ENCODE results near the gene NEU3. TPM values are rescaled to one million over a fixed set of nuclear protein-coding genes. Genes with fewer than 3 reads are reported as not detected.
"Not testable (repeated sequence)": the region's sequence is repeated elsewhere in the genome, so short reads cannot be mapped to it uniquely, and the experiment has no call there.

NEU3 gene
- total RNA-seq, 1 experiment from 2014 or later, result 10.0 TPM

- no peaks in the 10 kb centered on the region for H3K9me3 Mint-ChIP-seq (ENCODE audit: unreplicated experiment)
- no peaks in the 10 kb centered on the region for H3K27me3 Mint-ChIP-seq (ENCODE audit: insufficient read depth, unreplicated experiment)
- H3K4me3 Mint-ChIP-seq (ENCODE audit: unreplicated experiment), result no peak overlapping the region
- peaks cover 48% of the 10 kb centered on the region for H3K4me1 Mint-ChIP-seq (ENCODE audit: insufficient read depth, unreplicated experiment)
- no peak overlapping the region for H3K27ac Mint-ChIP-seq (ENCODE audit: low read depth, unreplicated experiment)
- no peak for DNase-seq (ENCODE audit: unreplicated experiment)
- no peak for TF ChIP-seq CTCF (IDR thresholded peaks at IDR 0.05; ENCODE audit: unreplicated experiment)
- BruUV-seq (replicated peaks), result no TSS peak
- CTCF ChIA-PET, result interaction anchor here (0.6 to 1.0 kb wide), 2 partner anchors 24 to 215 kb away, joined by 4 read pairs; no protein-coding TSS in a partner anchor
- intact Hi-C loops (cut with micrococcal nuclease), result no loop called here
- H3K36me3 Mint-ChIP-seq (ENCODE audit: insufficient read depth, unreplicated experiment), result peaks cover 28% of the 10 kb centered on the region
- POLR2A ChIA-PET, result interaction anchor here (0.7 to 1.8 kb wide), 3 partner anchors 12 to 39 kb away, joined by 3 to 5 read pairs (median 3); no protein-coding TSS in a partner anchor
Observed at GRCh38 chr11:74954199-74954598, 34.5 kb upstream of the NEU3 start.

- Mint-ChIP-seq H3K4me3 (ENCODE audit: unreplicated experiment) (no peak overlapping the region), H3K27me3 (ENCODE audit: insufficient read depth, unreplicated experiment) (no peaks in the 10 kb centered on the region), H3K4me1 (ENCODE audit: insufficient read depth, unreplicated experiment) (peaks cover 48% of the 10 kb centered on the region), H3K9me3 (ENCODE audit: unreplicated experiment) (no peaks in the 10 kb centered on the region), H3K36me3 (ENCODE audit: insufficient read depth, unreplicated experiment) (peaks cover 34% of the 10 kb centered on the region), H3K27ac (ENCODE audit: low read depth, unreplicated experiment) (no peak overlapping the region)
- ChIA-PET CTCF (interaction anchor here (0.5 to 1.0 kb wide), 4 partner anchors 27 to 750 kb away, joined by 3 read pairs; no protein-coding TSS in a partner anchor), POLR2A (interaction anchor here (0.6 to 1.1 kb wide), 2 partner anchors 8 to 353 kb away, joined by 3 to 8 read pairs; partner anchors contain the start of genes SPCS2 and XRRA1)
- no peak for TF ChIP-seq CTCF (IDR thresholded peaks at IDR 0.05; ENCODE audit: unreplicated experiment)
- intact Hi-C loops (cut with micrococcal nuclease), result no loop called here
- DNase-seq (ENCODE audit: unreplicated experiment), result no peak
- no TSS peak for BruUV-seq (replicated peaks)
Observed at GRCh38 chr11:74956397-74957015, 32.2 kb upstream of the NEU3 start.

GRCh38 chr11:74957937-74958629 is 30.6 kb upstream of the NEU3 start:
- ChIA-PET CTCF (interaction anchor here (0.6 to 1.2 kb wide), 4 partner anchors 7 to 435 kb away, joined by 3 to 4 read pairs (median 3); no protein-coding TSS in a partner anchor), POLR2A (interaction anchor here (1.0 kb wide), 1 partner anchor 10 kb away, joined by 3 read pairs; the partner anchor contains the start of gene XRRA1)
- Mint-ChIP-seq H3K36me3 (ENCODE audit: insufficient read depth, unreplicated experiment) (peaks cover 34% of the 10 kb centered on the region), H3K4me1 (ENCODE audit: insufficient read depth, unreplicated experiment) (peaks cover 45% of the 10 kb centered on the region), H3K27me3 (ENCODE audit: insufficient read depth, unreplicated experiment) (no peaks in the 10 kb centered on the region), H3K4me3 (ENCODE audit: unreplicated experiment) (no peak overlapping the region), H3K27ac (ENCODE audit: low read depth, unreplicated experiment) (peak overlapping the region; percentile 35), H3K9me3 (ENCODE audit: unreplicated experiment) (no peaks in the 10 kb centered on the region)
- intact Hi-C loops (cut with micrococcal nuclease), result no loop called here
- no peak for TF ChIP-seq CTCF (IDR thresholded peaks at IDR 0.05; ENCODE audit: unreplicated experiment)
- BruUV-seq (replicated peaks), result no TSS peak
- no peak for DNase-seq (ENCODE audit: unreplicated experiment)

- DNase-seq (ENCODE audit: unreplicated experiment); H3K9me3 Mint-ChIP-seq (ENCODE audit: unreplicated experiment); intact Hi-C loops (cut with micrococcal nuclease); BruUV-seq (replicated peaks); H3K27me3 Mint-ChIP-seq (ENCODE audit: insufficient read depth, unreplicated experiment); H3K4me3 Mint-ChIP-seq (ENCODE audit: unreplicated experiment): not testable (repeated sequence)
- Mint-ChIP-seq H3K27ac (ENCODE audit: low read depth, unreplicated experiment) (peak overlapping the region; percentile 35), H3K36me3 (ENCODE audit: insufficient read depth, unreplicated experiment) (peaks cover 43% of the 10 kb centered on the region), H3K4me1 (ENCODE audit: insufficient read depth, unreplicated experiment) (peaks cover 52% of the 10 kb centered on the region)
- ChIA-PET POLR2A (interaction anchor here (0.5 to 1.3 kb wide), 4 partner anchors 11 to 29 kb away, joined by 3 to 4 read pairs (median 4); partner anchors contain the start of genes NEU3, SPCS2 and XRRA1), CTCF (interaction anchor here (0.6 to 3.1 kb wide), 4 partner anchors 16 to 30 kb away, joined by 3 to 12 read pairs (median 3); no protein-coding TSS in a partner anchor)
Observed at GRCh38 chr11:74960128-74960527, 28.6 kb upstream of the NEU3 start.

Data from MCF 10A (cell line).